HG03354 (cell line): ENCODE measurements around the gene CARHSP1.
"Not testable (repeated sequence)": the region's sequence is repeated elsewhere in the genome, so short reads cannot be mapped to it uniquely, and the experiment has no call there.

Experiments
- ATAC-seq: cut with Tn5 transposase; IDR thresholded peaks from one replicate; pipeline ENCODE4 v1.9.1; 2021; ENCODE audit warnings: mild to moderate bottlenecking; ENCODE audit not compliant: unreplicated experiment, poor library complexity, severe bottlenecking

CARHSP1 gene

DNA sequence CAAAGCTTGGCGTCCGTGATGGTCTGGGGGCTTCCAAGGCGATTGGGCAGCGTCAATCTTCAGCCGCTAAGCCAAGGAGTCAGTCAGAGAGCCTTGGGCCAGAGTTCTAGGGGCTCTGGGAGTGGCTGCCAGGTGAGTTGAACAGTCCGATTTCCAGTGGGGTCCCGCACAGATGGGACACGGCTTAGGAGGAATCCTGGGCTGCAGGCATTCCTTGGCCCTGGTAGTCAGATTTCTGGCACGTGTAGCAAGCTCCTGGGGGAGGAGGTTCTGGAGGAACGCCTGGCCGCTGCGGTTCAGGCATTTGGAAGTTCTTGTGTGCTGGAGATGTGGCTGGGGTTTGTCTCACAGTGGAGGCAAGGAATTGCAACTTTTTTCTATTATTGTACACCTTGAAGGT, 25.5 kb downstream of the CARHSP1 start:
- not testable (repeated sequence) for ATAC-seq

- ATAC-seq: not testable (repeated sequence)
These were observed 26.8 kb downstream of the CARHSP1 start for GRCh38 chr16:8842016-8842415.

- ATAC-seq: not testable (repeated sequence)
These were observed 31.2 kb downstream of the CARHSP1 start for GRCh38 chr16:8837594-8837993.

DNA sequence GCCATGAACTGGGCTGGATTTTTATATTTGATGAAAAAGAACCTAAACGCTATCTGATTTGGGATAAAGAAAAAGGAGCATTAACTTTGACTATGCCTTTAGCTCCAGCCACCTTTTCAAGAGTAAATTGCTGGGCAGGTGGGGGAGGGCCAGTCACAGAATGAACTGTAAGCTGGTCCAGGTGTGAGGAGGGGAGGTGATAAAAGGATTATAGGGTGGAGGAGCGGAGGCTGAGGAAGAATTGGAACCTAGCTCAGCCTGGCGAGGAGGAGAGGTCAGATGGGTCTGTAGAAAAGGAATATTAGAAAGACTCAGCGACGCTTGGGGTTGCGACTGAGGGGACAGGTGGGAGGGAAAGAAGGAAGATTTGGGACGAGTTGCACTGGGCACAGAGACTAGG, 32.0 kb downstream of the CARHSP1 start:
- not testable (repeated sequence) for ATAC-seq

- ATAC-seq: no peak
These were observed 36.1 kb downstream of the CARHSP1 start for GRCh38 chr16:8832717-8833105.

DNA sequence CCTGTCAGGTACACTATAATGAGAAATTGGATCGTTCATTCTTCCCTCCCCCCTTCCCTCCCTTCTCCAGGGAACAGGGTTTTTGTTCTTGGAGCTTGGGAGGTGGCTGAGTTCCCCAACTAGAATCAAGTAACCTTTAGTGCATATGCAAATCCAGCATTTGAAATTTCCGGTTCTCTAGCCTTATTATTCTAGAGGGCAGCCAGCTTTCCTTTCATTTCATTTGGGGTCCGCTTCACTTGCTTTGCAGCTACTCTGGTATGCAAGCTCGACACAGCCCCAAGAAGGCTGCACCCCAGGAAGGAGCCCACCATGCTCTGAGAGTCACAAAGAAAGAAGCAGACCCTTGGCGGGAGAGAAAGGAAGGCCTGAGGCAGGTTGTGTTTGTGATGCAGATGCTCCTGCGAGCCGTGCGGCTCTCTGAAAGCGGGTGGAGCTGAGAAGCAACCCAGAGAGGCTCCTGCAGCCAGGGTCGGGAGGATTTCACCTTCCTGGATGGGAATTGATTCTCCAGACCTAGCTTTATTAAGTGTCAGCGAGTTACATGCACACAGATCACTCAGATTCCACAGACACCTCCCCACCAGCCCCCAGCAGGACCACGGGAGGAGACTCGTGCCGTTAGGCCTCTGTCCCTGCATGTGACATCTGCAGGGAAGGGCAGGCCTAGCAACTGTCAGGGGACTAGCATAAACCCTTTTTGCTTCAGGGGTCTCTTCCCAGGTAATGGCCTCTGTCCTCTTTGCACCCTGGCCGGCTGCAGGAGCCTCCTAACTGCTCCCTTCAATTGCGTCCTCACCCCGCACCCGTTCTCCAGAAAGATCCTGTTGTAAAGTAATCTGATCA, 36.7 kb downstream of the CARHSP1 start:
- ATAC-seq: no peak

- no peak for ATAC-seq
These were observed 37.4 kb downstream of the CARHSP1 start for GRCh38 chr16:8831450-8831849.

DNA sequence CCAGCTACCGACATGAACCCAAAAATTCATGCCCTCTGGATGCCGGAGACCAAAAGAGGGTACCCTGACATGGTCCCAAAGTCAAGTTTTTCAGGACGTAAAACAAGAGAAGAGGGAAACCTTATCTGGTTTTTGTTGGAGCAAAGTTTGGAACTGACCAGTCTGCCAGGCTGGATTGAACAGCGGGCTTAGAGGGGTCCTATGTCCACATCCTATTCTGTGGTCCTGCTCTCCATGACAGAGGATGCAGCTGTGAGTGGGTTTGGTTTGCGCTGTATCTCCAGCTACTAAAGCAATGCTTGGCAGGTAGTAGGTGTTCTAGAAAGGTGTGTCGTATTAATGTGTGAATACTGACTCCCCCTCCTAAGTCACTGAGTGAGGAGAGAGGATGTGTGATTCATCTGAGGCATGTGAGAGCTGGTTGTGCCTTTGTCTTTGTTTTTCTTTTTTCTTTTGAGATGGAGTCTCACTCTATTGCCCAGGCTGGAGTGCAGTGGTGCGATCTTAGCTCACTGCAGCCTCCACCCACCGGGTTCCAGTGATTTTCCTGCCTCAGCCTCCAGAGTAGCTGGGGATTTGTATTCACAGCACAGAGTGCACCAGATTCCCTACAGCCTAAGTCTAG, 40.2 kb downstream of the CARHSP1 start:
- ATAC-seq: no peak

- no peak for ATAC-seq
These were observed 42.4 kb downstream of the CARHSP1 start for GRCh38 chr16:8826278-8826879.

DNA sequence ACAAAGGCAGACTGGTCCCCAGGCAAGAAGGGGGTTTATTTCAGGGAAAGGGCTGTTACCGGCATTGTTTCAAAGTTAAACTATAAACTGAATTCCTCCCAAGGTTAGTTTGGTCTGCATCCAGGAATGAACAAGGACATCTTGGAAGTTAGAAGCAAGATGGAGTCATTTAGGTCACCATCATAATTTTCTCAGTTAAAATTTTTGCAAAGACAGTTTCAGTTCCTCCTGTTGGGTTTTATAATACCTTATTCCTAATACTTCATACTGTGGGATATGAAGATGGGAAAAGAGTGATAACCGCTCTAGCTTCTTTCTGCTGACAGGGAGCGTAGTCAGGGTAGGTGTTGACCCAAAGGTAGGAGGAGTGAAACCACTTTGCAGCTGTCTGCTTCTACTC, 46.4 kb downstream of the CARHSP1 start:
- ATAC-seq: no peak

- ATAC-seq: no peak
These were observed 49.3 kb downstream of the CARHSP1 start for GRCh38 chr16:8819411-8820034.

DNA sequence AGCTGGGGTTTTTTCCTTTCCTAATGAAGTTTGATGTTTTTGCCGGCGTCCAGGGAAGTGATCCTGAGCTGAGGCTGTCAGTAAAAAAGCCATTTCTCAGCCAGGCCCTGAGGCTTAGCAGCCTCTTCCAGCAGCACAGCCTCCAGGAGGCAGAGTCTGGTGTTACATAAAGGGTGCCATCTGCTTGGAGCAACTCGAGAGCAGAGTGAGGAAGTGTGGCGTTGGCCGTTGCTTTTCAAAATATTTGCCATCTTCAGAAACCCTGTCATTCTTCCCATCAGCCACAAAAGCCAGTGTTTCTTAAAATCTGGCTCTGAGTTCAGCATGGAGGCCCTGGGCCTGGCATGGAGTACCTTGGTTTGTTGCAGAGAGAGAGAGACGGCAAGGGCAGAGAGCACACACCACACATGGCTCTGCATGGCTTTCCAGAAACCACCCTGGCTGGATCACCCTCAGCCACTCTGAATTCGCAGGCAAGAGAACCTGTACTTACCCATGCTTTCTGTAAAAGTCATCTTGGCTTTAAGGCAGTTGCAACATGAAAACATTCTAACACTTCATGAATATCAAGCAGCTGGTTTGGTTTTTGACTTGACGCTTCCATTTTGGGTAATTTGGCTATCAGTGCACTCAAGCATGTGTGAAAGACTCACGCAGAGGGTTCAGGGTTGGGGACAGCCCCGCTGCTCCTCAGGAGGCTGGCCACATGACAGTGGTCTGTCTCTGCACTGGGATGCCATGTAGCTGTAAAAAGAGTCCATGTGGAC, 50.1 kb downstream of the CARHSP1 start:
- peak; percentile 69 for ATAC-seq

- no peak for ATAC-seq
These were observed 51.7 kb downstream of the CARHSP1 start for GRCh38 chr16:8816967-8817655.

DNA sequence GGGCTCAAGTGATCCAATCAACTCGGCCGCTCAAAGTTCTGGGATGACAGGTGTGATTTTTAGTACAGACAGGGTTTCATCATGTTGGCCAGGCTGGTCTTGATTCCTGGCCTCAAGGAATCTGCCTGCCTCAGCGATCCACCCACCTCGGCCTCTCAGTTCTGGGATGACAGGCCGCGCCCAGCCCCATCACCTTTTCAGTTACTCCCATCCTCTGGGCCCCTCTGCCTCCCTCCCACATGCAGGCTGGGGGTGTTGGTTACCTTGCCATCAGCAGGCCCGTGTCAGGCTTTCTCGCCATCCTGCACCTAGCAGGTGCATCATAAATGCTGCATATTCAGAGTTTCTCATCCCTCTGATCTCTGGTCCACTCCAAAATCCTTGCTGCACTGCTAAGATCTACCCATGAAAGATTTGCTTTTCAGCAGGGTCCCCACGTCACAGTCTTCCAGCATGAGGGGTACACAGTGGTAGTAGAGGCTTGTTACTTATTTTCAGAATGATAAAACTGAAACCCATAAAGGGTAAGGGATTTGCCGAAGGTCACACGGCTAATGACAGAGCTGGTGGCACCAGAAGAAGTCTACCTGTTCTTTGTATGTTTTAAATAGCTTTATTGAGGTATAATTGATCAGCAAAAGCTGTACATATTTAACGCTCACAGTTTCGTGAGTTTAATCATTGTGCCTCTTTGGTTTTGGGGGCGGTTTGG, 54.6 kb downstream of the CARHSP1 start:
- ATAC-seq: no peak

- no peak for ATAC-seq
These were observed 56.5 kb downstream of the CARHSP1 start for GRCh38 chr16:8812162-8812843.

DNA sequence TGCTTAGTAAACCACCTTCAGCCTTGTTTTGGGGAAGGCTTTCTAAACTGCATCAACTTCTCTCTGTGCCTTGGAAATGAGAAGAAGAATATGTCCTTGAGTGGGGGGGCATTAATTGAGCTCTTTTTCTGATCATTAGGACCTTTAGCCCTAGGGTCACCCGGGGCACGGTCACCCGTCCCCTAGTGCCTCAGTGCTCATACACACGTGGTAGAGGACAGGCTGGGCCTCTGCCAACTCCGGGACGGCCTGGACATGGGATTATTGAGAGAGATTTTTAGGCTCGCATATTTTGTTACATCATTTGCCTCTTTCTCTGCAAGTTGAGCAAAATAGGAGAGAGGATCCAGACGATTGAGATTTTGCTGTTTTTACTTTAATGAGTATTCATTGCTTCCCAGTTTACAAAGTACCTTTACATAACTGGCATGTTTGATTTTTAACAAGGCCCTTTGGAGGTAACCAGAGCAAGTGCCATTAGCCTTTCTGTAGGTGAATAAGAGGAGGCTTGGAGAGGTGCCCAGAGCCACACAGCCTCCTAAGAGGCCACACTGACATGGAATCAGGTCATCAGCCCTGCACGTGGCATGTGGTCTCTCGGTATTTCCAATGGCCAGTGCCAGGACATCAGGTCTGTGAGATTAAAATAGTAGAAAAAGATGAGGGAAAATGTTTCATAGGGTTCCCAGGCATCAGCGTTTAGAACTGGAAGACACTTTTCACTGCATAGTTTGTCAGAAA, 60.0 kb downstream of the CARHSP1 start:
- no peak for ATAC-seq

DNA sequence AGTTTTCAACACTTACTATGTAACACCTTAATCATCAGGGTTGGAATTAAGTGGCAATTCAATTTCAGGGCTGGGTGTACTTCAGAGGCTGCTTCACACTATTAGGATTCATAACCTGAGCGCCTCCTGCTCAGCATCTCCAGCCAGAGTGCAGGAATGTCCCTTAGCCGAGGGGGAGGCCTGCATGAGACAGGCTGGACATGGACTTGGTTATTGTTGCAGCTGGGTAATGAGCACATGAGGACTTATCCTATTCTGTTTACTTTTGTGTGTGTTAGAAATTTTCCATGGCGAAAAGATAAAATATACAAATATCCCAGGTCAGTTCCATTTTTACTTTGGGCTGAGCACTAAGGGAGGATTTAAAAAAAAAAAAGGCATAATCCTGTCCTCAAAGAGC, 60.8 kb downstream of the CARHSP1 start:
- ATAC-seq: no peak
